PC-3 (cell line): ENCODE results near the gene MED26. TPM values are rescaled to one million over a fixed set of nuclear protein-coding genes. Genes with fewer than 3 reads are reported as not detected.
"Not testable (repeated sequence)": the region's sequence is repeated elsewhere in the genome, so short reads cannot be mapped to it uniquely, and the experiment has no call there.

Source experiments
- ATAC-seq: fragments of 200-7000 bp; cut with Tn5 transposase; 2 replicates; pipeline ENCODE4 v1.9.1; 2020; ENCODE audit warnings: mild to moderate bottlenecking, moderate library complexity
- BruUV-seq: library from RNA; stranded (reverse); fragments of 400-500 nt; replicated peaks from 2 replicates; lab custom pipeline; 2021; lab: Mats Ljungman, UMichigan
- CTCF ChIA-PET: fragments of 300-600 bp; sonication (Branson Sonifier 250); formaldehyde crosslinking; loops from one replicate; lab custom pipeline; 2022; ENCODE audit warnings: antibody characterized with exemption; lab: Charles Lee
- POLR2A ChIA-PET: fragments of 300-600 bp; sonication (Branson Sonifier 250); formaldehyde crosslinking; loops from one replicate; lab custom pipeline; 2022; ENCODE audit warnings: antibody characterized with exemption; ENCODE audit not compliant: unreplicated experiment; lab: Charles Lee
- DNase-seq: peaks from one replicate; pipeline ENCODE4 v3.0.0-alpha.2; 2015
- H2AFZ ChIP-seq: fragments of 300-600 bp; sonication (generic); 2 replicates; pipeline ENCODE4 v1.6.0; 2016; ENCODE audit warnings: antibody characterized with exemption, low read length
- H3F3A ChIP-seq: fragments of 300-600 bp; sonication (generic); one replicate; pipeline ENCODE4 v1.6.0; 2017; ENCODE audit warnings: antibody characterized with exemption, low read length, control low read depth, mild to moderate bottlenecking; ENCODE audit not compliant: unreplicated experiment
- H3K27ac ChIP-seq: fragments of 300-600 bp; sonication (generic); 2 replicates; pipeline ENCODE4 v1.5.1; 2016; ENCODE audit warnings: mild to moderate bottlenecking, low read length
- H3K27me3 ChIP-seq: fragments of 300-600 bp; sonication (generic); 2 replicates; pipeline ENCODE4 v1.6.1; 2016; ENCODE audit warnings: low read length, mixed read lengths
- H3K36me3 ChIP-seq: fragments of 300-600 bp; sonication (generic); 2 replicates; pipeline ENCODE4 v1.6.1; 2016; ENCODE audit warnings: low read depth, mixed run types, low read length, mixed read lengths
- H3K4me1 ChIP-seq: fragments of 300-600 bp; sonication (generic); 2 replicates; pipeline ENCODE4 v1.5.1; 2016; ENCODE audit warnings: low read length; ENCODE audit not compliant: insufficient read depth
- H3K4me2 ChIP-seq: fragments of 300-600 bp; sonication (generic); 2 replicates; pipeline ENCODE4 v1.6.0; 2016; ENCODE audit warnings: low read length
- H3K4me3 ChIP-seq: fragments of 300-600 bp; sonication (generic); 2 replicates; pipeline ENCODE4 v1.5.1; 2016; ENCODE audit warnings: mild to moderate bottlenecking, low read length, mixed read lengths
- H3K79me2 ChIP-seq: fragments of 300-600 bp; sonication (generic); 2 replicates; pipeline ENCODE4 v1.6.1; 2017; ENCODE audit warnings: low read length, mixed read lengths
- H3K9ac ChIP-seq: fragments of 300-600 bp; sonication (generic); 2 replicates; pipeline ENCODE4 v1.6.0; 2016; ENCODE audit warnings: mild to moderate bottlenecking, low read length
- H3K9me2 ChIP-seq: fragments of 300-600 bp; sonication (generic); replicated peaks from 2 replicates; pipeline ENCODE4 v1.6.1; 2016; ENCODE audit warnings: mixed run types, low read length, mixed read lengths
- H3K9me3 ChIP-seq: fragments of 300-600 bp; sonication (generic); 2 replicates; pipeline ENCODE4 v1.6.1; 2016; ENCODE audit warnings: low read length, mixed read lengths
- H4K20me1 ChIP-seq: fragments of 300-600 bp; sonication (generic); 2 replicates; pipeline ENCODE4 v1.6.1; 2016; ENCODE audit warnings: low read length, mixed read lengths
- CTCF ChIP-seq: fragments of 300-600 bp; sonication (generic); conservative IDR thresholded peaks from 2 replicates; pipeline ENCODE4 v1.5.1; 2017; ENCODE audit warnings: antibody characterized with exemption, low read depth, mild to moderate bottlenecking, low read length
- EZH2 ChIP-seq: fragments of 300-600 bp; sonication (generic); IDR thresholded peaks from one replicate; pipeline ENCODE4 v1.6.1; 2017; ENCODE audit warnings: antibody characterized with exemption, mild to moderate bottlenecking, low read length; ENCODE audit not compliant: unreplicated experiment
- EZH2phosphoT487 ChIP-seq: fragments of 300-600 bp; sonication (generic); IDR thresholded peaks from 2 replicates; pipeline ENCODE4 v1.6.1; 2018; ENCODE audit warnings: mild to moderate bottlenecking, antibody characterized with exemption, low read length, borderline replicate concordance
- intact Hi-C: fragments of 100-400 bp; cut with micrococcal nuclease; formaldehyde crosslinking; loops from 2 replicates; pipeline ENCODE4 v1.9.0; 2023
- total RNA-seq: library from RNA; depleted of rRNA; stranded (reverse); fragments of >200 nt; gene quantifications from 2 replicates; pipeline ENCODE4 v1.2.3, GENCODE V29; 2014

MED26 gene
- total RNA-seq, 1 experiment from 2014 or later: 17.5 TPM

- BruUV-seq: no TSS peak
- TF ChIP-seq EZH2 (no peak), EZH2phosphoT487 (no peak), CTCF (no peak)
Measured at GRCh38 chr19:16671652-16672274, 43.8 kb upstream of the MED26 start.

DNA sequence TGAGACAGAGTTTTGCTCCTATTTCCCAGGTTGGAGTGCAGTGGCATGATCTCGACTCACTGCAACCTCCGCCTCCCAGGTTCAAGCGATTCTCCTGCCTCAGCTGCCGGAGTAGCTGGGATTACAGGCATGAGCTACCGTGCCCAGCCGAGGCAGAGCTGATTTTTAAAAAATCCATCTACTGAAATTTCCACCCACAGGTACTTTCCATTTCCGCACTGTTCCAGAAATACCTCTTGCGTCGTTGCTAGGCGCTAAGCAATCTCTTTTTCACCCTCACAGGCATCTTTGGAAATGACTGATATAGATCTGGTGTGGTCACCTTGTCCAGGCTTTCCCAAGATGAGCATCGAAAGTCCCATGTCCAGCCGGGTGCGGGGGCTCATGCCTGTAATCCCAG, 42.3 kb upstream of the MED26 start:
- POLR2A ChIA-PET: no interaction called here
- Histone ChIP-seq H3K4me3 (no peak overlapping the region), H3K4me2 (no peak overlapping the region), H2AFZ (no peak overlapping the region), H3K4me1 (no peaks in the 10 kb centered on the region), H3K27ac (no peak overlapping the region), H3K27me3 (no peaks in the 10 kb centered on the region), H3F3A (no peaks in the 10 kb centered on the region), H3K9me2 (no peaks in the 10 kb centered on the region), H3K9me3 (no peaks in the 10 kb centered on the region), H3K36me3 (no peaks in the 10 kb centered on the region), H3K79me2 (no peaks in the 10 kb centered on the region), H3K9ac (no peak overlapping the region), H4K20me1 (no peaks in the 10 kb centered on the region)
- intact Hi-C loops: no loop called here
- DNase-seq (no peak), ATAC-seq (no peak)
- TF ChIP-seq EZH2 (no peak), CTCF (no peak), EZH2phosphoT487 (no peak)
- CTCF ChIA-PET: no interaction called here
- BruUV-seq: no TSS peak

More at GRCh38 chr19:16671652-16672274, 43.8 kb upstream of the MED26 start:
- no peaks in the 10 kb centered on the region for H3F3A ChIP-seq
- ATAC-seq: no peak
- H3K9ac ChIP-seq: no peak overlapping the region
- H3K9me3 ChIP-seq: no peaks in the 10 kb centered on the region
- no peaks in the 10 kb centered on the region for H3K36me3 ChIP-seq
- H3K4me2 ChIP-seq: no peak overlapping the region
- no peaks in the 10 kb centered on the region for H4K20me1 ChIP-seq
- no peaks in the 10 kb centered on the region for H3K27me3 ChIP-seq
- ChIA-PET CTCF (no interaction called here), POLR2A (no interaction called here)
- no peaks in the 10 kb centered on the region for H3K9me2 ChIP-seq
- H3K27ac ChIP-seq: no peak overlapping the region
- DNase-seq: no peak
- no peak overlapping the region for H3K4me3 ChIP-seq
- no peaks in the 10 kb centered on the region for H3K4me1 ChIP-seq
- intact Hi-C loops: no loop called here
- no peaks in the 10 kb centered on the region for H3K79me2 ChIP-seq
- H2AFZ ChIP-seq: no peak overlapping the region

- H3K9me3 ChIP-seq, DNase-seq, H3F3A ChIP-seq, H3K4me2 ChIP-seq, H3K27me3 ChIP-seq, H3K27ac ChIP-seq, CTCF ChIA-PET, H3K4me3 ChIP-seq, BruUV-seq, H3K36me3 ChIP-seq, H4K20me1 ChIP-seq, H3K9me2 ChIP-seq, POLR2A ChIA-PET, ATAC-seq, H3K79me2 ChIP-seq, intact Hi-C loops, H3K9ac ChIP-seq, H2AFZ ChIP-seq, H3K4me1 ChIP-seq: not testable (repeated sequence)
Measured at GRCh38 chr19:16668702-16669101, 40.7 kb upstream of the MED26 start.
